MM.1S (cell line): ENCODE results near the gene PAM16.

Experiments used
- CTCF ChIP-seq: fragments of 300-600 bp; sonication (generic); IDR thresholded peaks from 2 replicates; pipeline ENCODE4 v1.5.1; 2016; ENCODE audit warnings: antibody characterized with exemption, low read length, mixed read lengths
- EZH2 ChIP-seq: fragments of 300-600 bp; sonication (generic); optimal IDR thresholded peaks from 2 replicates; pipeline ENCODE3; 2017; ENCODE audit warnings: low read depth, mild to moderate bottlenecking, antibody characterized with exemption, low read length, mixed read lengths
- EZH2phosphoT487 ChIP-seq: fragments of 300-600 bp; sonication (generic); IDR thresholded peaks from 2 replicates; pipeline ENCODE4 v1.6.1; 2018; ENCODE audit warnings: antibody characterized with exemption, low read length

DNA sequence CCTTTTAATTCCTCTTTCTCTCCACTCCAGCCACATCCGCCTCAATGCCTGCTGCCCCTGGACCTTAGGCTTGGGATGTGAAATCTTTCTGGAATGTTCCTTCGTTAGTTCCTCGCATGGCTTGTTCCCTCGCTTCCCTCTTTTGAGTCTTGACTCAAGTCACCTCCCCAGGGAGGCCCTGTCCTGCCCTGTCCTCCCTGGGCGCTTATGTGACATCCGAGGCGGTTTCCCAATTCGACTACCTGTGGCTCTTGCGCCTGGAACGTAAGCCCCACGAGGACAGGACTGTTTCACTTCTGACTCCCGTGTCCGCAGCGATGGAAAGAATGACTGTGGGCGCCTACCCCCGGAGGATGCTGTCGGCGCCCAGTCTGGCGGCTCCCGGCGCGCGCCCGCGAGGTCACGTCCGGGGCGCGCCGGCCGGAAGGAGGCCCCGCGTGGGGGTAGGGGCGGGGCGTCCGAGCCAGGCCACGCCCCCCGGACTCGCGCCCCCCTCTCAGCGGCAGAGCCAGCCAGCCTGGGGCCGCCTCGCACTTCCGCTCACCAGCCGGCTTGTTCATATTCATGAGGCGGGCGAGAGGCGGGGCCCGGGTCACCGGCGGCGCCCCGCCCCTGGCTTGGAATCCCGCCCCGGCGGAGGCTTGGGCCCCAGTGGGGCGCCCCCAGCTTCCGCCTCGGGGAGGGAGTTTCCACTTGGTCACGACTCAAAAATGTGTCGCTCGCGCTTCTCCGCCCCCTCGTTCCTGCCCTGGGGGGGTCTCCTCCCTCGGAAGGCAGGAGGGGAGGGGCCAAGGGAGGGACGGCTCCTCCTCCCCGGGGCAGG, 43.7 kb downstream of the PAM16 start:
- TF ChIP-seq CTCF, result no peak
- TF ChIP-seq EZH2, result no peak
- no peak for TF ChIP-seq EZH2phosphoT487
